ENCODE data around the gene ATP5MC2. TPM values are rescaled to one million over a fixed set of nuclear protein-coding genes. Genes with fewer than 3 reads are reported as not detected.

The ATP5MC2 gene
- total and polyA plus RNA-seq, 9 of the 15 experiments (the other 6 are each of a cell fraction or from before 2014, with no cell fraction given), result 314 to 1,208 (median 468) TPM

- TF ChIP-seq TBP (optimal IDR thresholded peaks at IDR 0.05; ENCODE audit: low read depth, low read length) (peak; percentile 91), LCOR (CRISPR knock-in tag; IDR thresholded peaks at IDR 0.05) (peak; percentile 79; the same call in 1 of the 2 replicates), KLF13 (tag; IDR thresholded peaks at IDR 0.05; ENCODE audit: borderline replicate concordance, low read depth) (peak; percentile 92), SIN3A (IDR thresholded peaks at IDR 0.05; ENCODE audit: borderline replicate concordance in 2 of 2, control insufficient read depth in 1 of 2, low read depth in 2 of 2, low read length in 2 of 2) (peak; percentile 19 to 84; a peak in 2 of 4 replicates), POLR2A (conservative IDR thresholded peaks at IDR 0.05) (peak; percentile 98), HOMEZ (CRISPR knock-in tag; IDR thresholded peaks at IDR 0.05) (0 out of 2 replicates have a peak, but pooled peaks have one; percentile 61), RCOR1 (IDR thresholded peaks at IDR 0.05; ENCODE audit: borderline replicate concordance in 1 of 2, low read depth in 2 of 2, low read length in 2 of 2) (peak; percentile 33 to 77; a peak in 3 of 4 replicates), NR1H2 (CRISPR knock-in tag; IDR thresholded peaks at IDR 0.05) (no peak), ZBTB17 (CRISPR knock-in tag; IDR thresholded peaks at IDR 0.05) (peak; percentile 94), YBX1 (IDR thresholded peaks at IDR 0.05) (no peak), GMEB1 (CRISPR knock-in tag; IDR thresholded peaks at IDR 0.05) (0 out of 2 replicates have a peak, but pooled peaks have one; percentile 33), THAP12 (CRISPR knock-in tag; IDR thresholded peaks at IDR 0.05) (peak; percentile 94), STAG1 (CRISPR knock-in tag; IDR thresholded peaks at IDR 0.05; ENCODE audit: borderline replicate concordance) (peak; percentile 77), FOXJ2 (tag; IDR thresholded peaks at IDR 0.05) (0 out of 2 replicates have a peak, but pooled peaks have one; percentile 41), ZNF277 (CRISPR knock-in tag; IDR thresholded peaks at IDR 0.05; ENCODE audit: borderline replicate concordance) (no peak), PTRF (tag; IDR thresholded peaks at IDR 0.05) (no peak), CHD1 (IDR thresholded peaks at IDR 0.05; ENCODE audit: low read length) (peak; percentile 87)
Observed at GRCh38 chr12:53675701-53676607, at the start of gene ATP5MC2 (continued).

Data from K562 (cell line).